PC-9 (cell line): Measurements from ENCODE around the gene CAMTA1.

Source experiments
- EZH2 ChIP-seq: fragments of 200-600 bp; sonication (generic); IDR thresholded peaks from 2 replicates; pipeline ENCODE4 v1.8.0; 2017; ENCODE audit warnings: antibody characterized with exemption, low read depth
- TF ChIP-seq, protein P1 (sequence below): fragments of 200-600 bp; sonication (generic); conservative IDR thresholded peaks from 2 replicates; pipeline ENCODE4 v1.6.1; 2017; ENCODE audit warnings: mixed run types, antibody characterized with exemption, mild to moderate bottlenecking, moderate library complexity

DNA sequence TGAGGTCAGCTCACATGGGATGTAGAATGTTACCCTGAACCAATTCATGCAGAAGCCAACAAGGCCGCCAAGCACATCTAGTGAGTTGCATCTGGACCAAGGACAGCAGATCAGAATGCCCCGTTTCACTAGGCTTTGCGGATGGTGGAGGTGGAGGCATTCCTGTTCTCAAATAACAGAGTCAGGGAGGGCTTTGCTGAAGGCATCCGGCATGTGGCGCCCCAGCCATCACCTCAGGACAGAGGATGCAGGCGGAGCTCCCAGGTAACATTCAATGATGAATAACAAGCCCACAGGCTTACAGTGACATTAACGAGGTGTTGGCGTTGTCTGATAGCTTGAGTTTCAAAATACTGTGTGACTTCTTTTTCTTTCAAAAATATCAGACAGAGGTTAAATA lies 476.2 kb downstream of the CAMTA1 start:
- no peak for TF ChIP-seq EZH2
- TF ChIP-seq, protein P1, sequence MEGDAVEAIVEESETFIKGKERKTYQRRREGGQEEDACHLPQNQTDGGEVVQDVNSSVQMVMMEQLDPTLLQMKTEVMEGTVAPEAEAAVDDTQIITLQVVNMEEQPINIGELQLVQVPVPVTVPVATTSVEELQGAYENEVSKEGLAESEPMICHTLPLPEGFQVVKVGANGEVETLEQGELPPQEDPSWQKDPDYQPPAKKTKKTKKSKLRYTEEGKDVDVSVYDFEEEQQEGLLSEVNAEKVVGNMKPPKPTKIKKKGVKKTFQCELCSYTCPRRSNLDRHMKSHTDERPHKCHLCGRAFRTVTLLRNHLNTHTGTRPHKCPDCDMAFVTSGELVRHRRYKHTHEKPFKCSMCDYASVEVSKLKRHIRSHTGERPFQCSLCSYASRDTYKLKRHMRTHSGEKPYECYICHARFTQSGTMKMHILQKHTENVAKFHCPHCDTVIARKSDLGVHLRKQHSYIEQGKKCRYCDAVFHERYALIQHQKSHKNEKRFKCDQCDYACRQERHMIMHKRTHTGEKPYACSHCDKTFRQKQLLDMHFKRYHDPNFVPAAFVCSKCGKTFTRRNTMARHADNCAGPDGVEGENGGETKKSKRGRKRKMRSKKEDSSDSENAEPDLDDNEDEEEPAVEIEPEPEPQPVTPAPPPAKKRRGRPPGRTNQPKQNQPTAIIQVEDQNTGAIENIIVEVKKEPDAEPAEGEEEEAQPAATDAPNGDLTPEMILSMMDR = no peak
